ENCODE measurements around the gene HSP90AB1. TPM values are rescaled to one million over a fixed set of nuclear protein-coding genes. Genes with fewer than 3 reads are reported as not detected.
A peak's percentile ranks its signal among the peaks of the same experiment; 100 is the strongest.

The HSP90AB1 gene
- total RNA-seq, 1 donor from 2014 or later: 463 TPM

DNA sequence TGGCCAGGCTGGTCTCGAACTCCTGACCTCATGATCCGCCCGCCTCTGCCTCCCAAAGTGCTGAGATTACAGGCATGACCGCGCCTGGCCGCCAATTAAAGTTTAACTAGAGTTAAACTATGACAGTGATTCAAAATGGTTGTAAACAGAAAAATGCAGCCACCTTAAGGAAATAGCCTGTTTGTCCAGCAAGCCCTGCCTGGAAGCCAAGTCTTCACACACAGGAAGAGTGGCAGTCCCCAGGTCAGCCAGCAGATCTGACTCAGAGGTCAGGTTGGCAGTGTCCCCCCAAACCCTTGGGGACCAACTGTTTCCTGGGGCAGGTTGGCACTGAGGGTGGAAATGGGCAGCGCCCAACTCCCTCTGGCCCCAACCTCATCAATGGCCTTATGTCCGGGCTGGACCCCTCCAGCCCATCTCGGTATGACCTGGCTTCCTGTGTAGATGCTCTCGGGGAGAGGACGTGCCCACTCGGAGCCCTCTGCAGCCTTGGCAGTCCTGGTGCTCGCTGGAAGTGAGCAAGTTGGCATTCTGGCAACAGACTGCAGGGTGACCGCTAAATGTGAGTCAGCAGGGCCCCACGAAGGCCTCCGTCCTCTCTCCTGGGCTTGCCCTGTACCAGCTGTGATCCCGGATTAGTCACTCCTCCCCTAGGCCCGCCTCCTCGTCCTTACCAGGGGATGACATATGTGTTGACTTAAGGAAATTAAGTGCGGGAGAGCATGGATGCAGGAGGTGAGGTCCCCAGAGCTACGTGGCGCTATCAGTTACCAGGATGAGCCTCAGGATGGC, 9.7 kb upstream of the HSP90AB1 start:
- intact Hi-C loops (cut with DNase I): no loop called here

DNA sequence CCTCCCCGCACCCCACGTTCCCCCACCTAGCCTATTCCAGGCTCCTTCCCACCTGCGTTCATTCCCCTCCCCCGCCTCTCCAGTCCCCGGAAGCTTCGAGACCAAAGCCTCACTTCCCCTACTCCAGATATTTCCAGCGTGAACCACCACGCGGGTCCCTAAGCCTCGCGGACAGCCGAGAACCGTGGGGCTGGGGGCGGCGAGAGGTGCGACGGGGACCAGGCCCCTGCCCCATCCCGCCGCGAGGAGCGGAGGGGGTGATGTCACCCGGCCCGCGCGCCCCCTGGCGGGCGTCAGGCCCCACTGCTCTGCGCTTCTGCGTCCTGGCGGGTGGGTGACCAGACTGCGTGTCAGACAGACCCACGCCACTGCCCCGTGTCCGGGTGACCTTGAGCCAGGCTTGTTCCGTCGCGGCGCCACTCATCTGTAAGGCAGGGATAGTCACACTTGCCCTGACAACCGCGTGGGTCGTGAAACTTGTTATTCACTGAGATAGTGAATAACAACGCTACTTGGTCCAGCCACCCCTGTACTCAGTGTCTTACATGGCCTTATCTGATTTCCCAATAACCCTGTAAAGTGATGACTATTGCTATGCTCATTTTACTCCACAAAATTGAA, 9.0 kb upstream of the HSP90AB1 start:
- TF ChIP-seq, protein P1, sequence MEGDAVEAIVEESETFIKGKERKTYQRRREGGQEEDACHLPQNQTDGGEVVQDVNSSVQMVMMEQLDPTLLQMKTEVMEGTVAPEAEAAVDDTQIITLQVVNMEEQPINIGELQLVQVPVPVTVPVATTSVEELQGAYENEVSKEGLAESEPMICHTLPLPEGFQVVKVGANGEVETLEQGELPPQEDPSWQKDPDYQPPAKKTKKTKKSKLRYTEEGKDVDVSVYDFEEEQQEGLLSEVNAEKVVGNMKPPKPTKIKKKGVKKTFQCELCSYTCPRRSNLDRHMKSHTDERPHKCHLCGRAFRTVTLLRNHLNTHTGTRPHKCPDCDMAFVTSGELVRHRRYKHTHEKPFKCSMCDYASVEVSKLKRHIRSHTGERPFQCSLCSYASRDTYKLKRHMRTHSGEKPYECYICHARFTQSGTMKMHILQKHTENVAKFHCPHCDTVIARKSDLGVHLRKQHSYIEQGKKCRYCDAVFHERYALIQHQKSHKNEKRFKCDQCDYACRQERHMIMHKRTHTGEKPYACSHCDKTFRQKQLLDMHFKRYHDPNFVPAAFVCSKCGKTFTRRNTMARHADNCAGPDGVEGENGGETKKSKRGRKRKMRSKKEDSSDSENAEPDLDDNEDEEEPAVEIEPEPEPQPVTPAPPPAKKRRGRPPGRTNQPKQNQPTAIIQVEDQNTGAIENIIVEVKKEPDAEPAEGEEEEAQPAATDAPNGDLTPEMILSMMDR (IDR thresholded peaks at IDR 0.05): peak; percentile 98 to 99 (median 99)
- TF ChIP-seq POLR2AphosphoS5 (IDR thresholded peaks at IDR 0.05; ENCODE audit: insufficient read depth in 1 of 2, low read depth in 1 of 2) (peak in 1 of 2 donors; percentile 87), POLR2A (IDR thresholded peaks at IDR 0.05) (peak in 1 of 2 donors; percentile 19)
- intact Hi-C loops (cut with DNase I): no loop called here
- Histone ChIP-seq H3K4me1 (peaks cover 40% of the 10 kb centered on the region), H3K4me3 (peak overlapping the region; percentile 50 to 72), H3K27me3 (no peaks in the 10 kb centered on the region), H3K27ac (peak overlapping the region; percentile 99), H3K36me3 (peaks cover 0 to 2% of the 10 kb centered on the region in 2 donors), H3K9me3 (no peaks in the 10 kb centered on the region)
- DNase-seq (ENCODE audit: extremely low spot score in 2 of 2): no peak

More for the DNA sequence above, 9.7 kb upstream of the HSP90AB1 start:
- H3K4me3 ChIP-seq: peak overlapping the region; percentile 50 to 72
- peak in 1 of 2 donors; percentile 98 for DNase-seq (ENCODE audit: extremely low spot score in 2 of 2)
- H3K27ac ChIP-seq: peak overlapping the region; percentile 99
- peaks cover 40% of the 10 kb centered on the region for H3K4me1 ChIP-seq
- H3K27me3 ChIP-seq: no peaks in the 10 kb centered on the region
- peaks cover 0 to 8% of the 10 kb centered on the region in 2 donors for H3K36me3 ChIP-seq
- TF ChIP-seq POLR2AphosphoS5 (IDR thresholded peaks at IDR 0.05; ENCODE audit: insufficient read depth in 1 of 2, low read depth in 1 of 2) (peak in 1 of 2 donors; percentile 81), POLR2A (IDR thresholded peaks at IDR 0.05) (no peak)
- TF ChIP-seq, protein P1 (IDR thresholded peaks at IDR 0.05): no peak
- no peaks in the 10 kb centered on the region for H3K9me3 ChIP-seq

DNA sequence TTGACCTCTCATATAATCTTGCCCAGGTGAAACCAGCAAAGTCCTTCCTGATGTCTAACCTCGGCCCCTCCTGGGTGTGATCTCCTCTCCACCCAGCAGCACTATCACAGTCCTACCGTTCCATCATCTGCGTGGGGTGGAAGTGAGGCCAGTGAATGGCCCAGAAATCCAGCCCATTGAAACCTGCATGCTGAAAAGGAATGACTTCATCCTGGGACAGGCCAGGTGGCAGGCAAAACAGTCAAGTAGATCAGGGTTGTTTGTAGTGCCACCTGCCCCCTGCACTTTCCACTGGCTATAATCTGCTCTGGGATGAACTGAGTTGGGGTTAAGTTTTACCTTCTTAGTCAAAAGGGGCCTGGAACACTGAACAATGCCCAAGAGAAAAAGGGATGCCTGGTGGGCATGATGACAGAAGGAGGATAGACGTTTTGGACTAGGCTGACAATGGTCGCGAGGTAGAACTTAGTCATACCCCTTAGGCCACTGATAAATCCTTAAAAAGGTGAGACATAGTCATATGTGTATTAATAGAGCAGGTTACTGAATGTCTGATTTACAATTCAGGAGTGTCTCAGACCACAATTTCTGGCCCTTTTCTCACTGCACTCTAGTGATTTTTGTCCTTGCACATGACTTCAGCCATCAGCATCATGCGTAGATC, 8.1 kb upstream of the HSP90AB1 start:
- Histone ChIP-seq H3K27ac (peak overlapping the region; percentile 99), H3K4me1 (peaks cover 31% of the 10 kb centered on the region), H3K4me3 (no peak overlapping the region), H3K27me3 (no peaks in the 10 kb centered on the region), H3K36me3 (no peaks in the 10 kb centered on the region), H3K9me3 (no peaks in the 10 kb centered on the region)
- DNase-seq (ENCODE audit: extremely low spot score in 2 of 2): no peak
- intact Hi-C loops (cut with DNase I): no loop called here
- TF ChIP-seq POLR2AphosphoS5 (IDR thresholded peaks at IDR 0.05; ENCODE audit: insufficient read depth in 1 of 2, low read depth in 1 of 2) (no peak), POLR2A (IDR thresholded peaks at IDR 0.05) (no peak)
- TF ChIP-seq, protein P1 (IDR thresholded peaks at IDR 0.05): no peak

DNA sequence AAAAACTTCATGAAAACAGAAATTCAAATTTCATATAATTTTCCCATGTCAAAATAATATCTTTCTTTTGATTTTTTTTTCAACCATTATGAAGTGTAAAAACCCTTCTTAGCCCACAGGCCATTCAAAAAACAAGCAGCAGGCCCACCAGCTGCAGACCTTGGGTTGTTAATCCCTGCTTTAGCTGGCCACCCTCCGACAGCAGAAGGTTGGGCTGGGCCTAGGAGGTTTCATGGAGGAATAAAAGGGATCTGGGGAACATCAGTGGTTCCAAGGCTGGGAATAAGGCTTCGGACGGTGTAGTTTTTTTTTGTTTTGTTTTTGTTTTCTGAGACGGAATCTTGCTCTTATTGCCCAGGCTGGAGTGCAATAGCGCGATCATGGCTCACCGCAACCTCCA, 3.6 kb upstream of the HSP90AB1 start:
- intact Hi-C loops (cut with DNase I): no loop called here
- Histone ChIP-seq H3K27ac (no peak overlapping the region), H3K4me3 (no peak overlapping the region), H3K27me3 (no peaks in the 10 kb centered on the region), H3K4me1 (peaks cover 11% of the 10 kb centered on the region), H3K9me3 (no peaks in the 10 kb centered on the region), H3K36me3 (no peaks in the 10 kb centered on the region)
- no peak for TF ChIP-seq POLR2AphosphoS5 (IDR thresholded peaks at IDR 0.05; ENCODE audit: insufficient read depth in 1 of 2, low read depth in 1 of 2)
- no peak for TF ChIP-seq POLR2A (IDR thresholded peaks at IDR 0.05)
- TF ChIP-seq, protein P1 (IDR thresholded peaks at IDR 0.05): no peak
- no peak for DNase-seq (ENCODE audit: extremely low spot score in 2 of 2)
